ENCODE data around the gene AFF2.
"Not testable (repeated sequence)": the region's sequence is repeated elsewhere in the genome, so short reads cannot be mapped to it uniquely, and the experiment has no call there.

Gene AFF2

GRCh38 chrX:148871422-148872160 is 371.2 kb downstream of the AFF2 start:
- no peak for DNase-seq

- no peak for DNase-seq
Measured at GRCh38 chrX:148872161-148872535, 371.7 kb downstream of the AFF2 start.

- DNase-seq = no peak
Measured at GRCh38 chrX:148872881-148873280, 372.5 kb downstream of the AFF2 start.

GRCh38 chrX:148874636-148875246 is 374.3 kb downstream of the AFF2 start:
- no peak for DNase-seq

- DNase-seq = no peak
Measured at GRCh38 chrX:148878371-148878770, 378.0 kb downstream of the AFF2 start.

- no peak for DNase-seq
Measured at GRCh38 chrX:148885203-148885602, 384.8 kb downstream of the AFF2 start.

GRCh38 chrX:148893395-148893794 is 393.0 kb downstream of the AFF2 start:
- DNase-seq = no peak

- no peak for DNase-seq
Measured at GRCh38 chrX:148902581-148902980, 402.2 kb downstream of the AFF2 start.

GRCh38 chrX:148903176-148903575 is 402.8 kb downstream of the AFF2 start:
- DNase-seq = no peak

- DNase-seq = no peak
Measured at GRCh38 chrX:148904421-148905111, 404.1 kb downstream of the AFF2 start.

- no peak for DNase-seq
Measured at GRCh38 chrX:148905400-148905799, 405.0 kb downstream of the AFF2 start.

GRCh38 chrX:148906628-148907027 is 406.2 kb downstream of the AFF2 start:
- DNase-seq = not testable (repeated sequence)

- no peak for DNase-seq
Measured at GRCh38 chrX:148909758-148910157, 409.3 kb downstream of the AFF2 start.

- DNase-seq = no peak
Measured at GRCh38 chrX:148913971-148914370, 413.6 kb downstream of the AFF2 start.

- DNase-seq = no peak
Measured at GRCh38 chrX:148914783-148915182, 414.4 kb downstream of the AFF2 start.

- DNase-seq = no peak
Measured at GRCh38 chrX:148915474-148915873, 415.1 kb downstream of the AFF2 start.

GRCh38 chrX:148917441-148917840 is 417.0 kb downstream of the AFF2 start:
- no peak for DNase-seq

- no peak for DNase-seq
Measured at GRCh38 chrX:148923631-148924030, 423.2 kb downstream of the AFF2 start.

GRCh38 chrX:148926371-148926770 is 426.0 kb downstream of the AFF2 start:
- DNase-seq = no peak

- no peak for DNase-seq
Measured at GRCh38 chrX:148928811-148929210, 428.4 kb downstream of the AFF2 start.

GRCh38 chrX:148929686-148930085 is 429.3 kb downstream of the AFF2 start:
- DNase-seq = no peak

GRCh38 chrX:148930206-148930729 is 429.9 kb downstream of the AFF2 start:
- no peak for DNase-seq

- no peak for DNase-seq
Measured at GRCh38 chrX:148933881-148934280, 433.5 kb downstream of the AFF2 start.

GRCh38 chrX:148938348-148938747 is 437.9 kb downstream of the AFF2 start:
- no peak for DNase-seq
